Kidney (tissue), 14 donors: Measurements from ENCODE around the gene MAMSTR. TPM values are rescaled to one million over a fixed set of nuclear protein-coding genes. Genes with fewer than 3 reads are reported as not detected.
"Not testable (repeated sequence)": the region's sequence is repeated elsewhere in the genome, so short reads cannot be mapped to it uniquely, and the experiment has no call there.

Experiments
- DNase-seq, 5 donors: peaks; one replicate each; pipeline ENCODE4 v3.0.0-alpha.2; 2013 to 2020
- FAIRE-seq: peaks from 2 replicates; lab custom pipeline; 2012; peaks lifted over from hg19 to GRCh38; lab: Jason Lieb, UNC
- H3K27ac ChIP-seq, 2 donors: one replicate each; pipeline ENCODE4 v1.7.0; 2013; ENCODE audit warnings: low read depth in 2 of 2, low read length in 2 of 2, inconsistent platforms in 1 of 2
- H3K27me3 ChIP-seq: one replicate; pipeline ENCODE4 v1.7.1; 2013; ENCODE audit warnings: low read length, inconsistent platforms; ENCODE audit not compliant: control insufficient read depth, insufficient read depth
- H3K36me3 ChIP-seq, 3 donors: one replicate each; pipeline versions ENCODE4 v1.7.0 to v1.7.1; 2013; ENCODE audit warnings: low read length in 3 of 3, control low read depth in 1 of 3, inconsistent platforms in 1 of 3; ENCODE audit not compliant: insufficient read depth in 3 of 3, control insufficient read depth in 2 of 3
- H3K4me1 ChIP-seq, 3 donors: one replicate each; pipeline versions ENCODE4 v1.7.0 to v1.7.1; 2013; ENCODE audit warnings: low read length in 3 of 3, inconsistent platforms in 1 of 3, low read depth in 1 of 3; ENCODE audit not compliant: control insufficient read depth in 2 of 3, insufficient read depth in 2 of 3
- H3K4me3 ChIP-seq, 3 donors: one replicate each; pipeline versions ENCODE4 v1.7.0 to v1.8.1; 2013; ENCODE audit warnings: low read length in 3 of 3, control low read depth in 1 of 3, inconsistent platforms in 1 of 3
- H3K9ac ChIP-seq, 3 donors: one replicate each; pipeline versions ENCODE4 v1.7.0 to v1.7.1; 2013; ENCODE audit warnings: low read length in 3 of 3, control low read depth in 1 of 3, inconsistent platforms in 1 of 3
- H3K9me3 ChIP-seq, 3 donors: one replicate each; pipeline versions ENCODE4 v1.7.0 to v1.7.1; 2013; ENCODE audit warnings: low read length in 3 of 3, control low read depth in 1 of 3, inconsistent platforms in 1 of 3; ENCODE audit not compliant: control insufficient read depth in 2 of 3, insufficient read depth in 1 of 3
- intact Hi-C: fragments of 100-400 bp; cut with DNase I; formaldehyde crosslinking; loops from one replicate; pipeline ENCODE4 v1.11.1; 2022
- polyA plus RNA-seq: library from polyadenylated mRNA; stranded (reverse); fragments of 350-450 nt; fragmentation: Illumina TruSeq; extraction: RNeasy Lipid Tissue Mini Kit (QIAGEN cat#74804); gene quantifications from one replicate; pipeline ENCODE4 v1.2.3, GENCODE V29; 2014; ENCODE audit warnings: low read depth, low replicate concordance; ENCODE audit not compliant: insufficient read depth
- total RNA-seq: library from RNA; stranded (reverse); fragmentation: NEBNext Ultra II Directional; extraction: Animal tissue kit (Norgen Biotek cat#: 25700); gene quantifications from one replicate; pipeline ENCODE4 v1.2.1, GENCODE V29; 2021
- TF ChIP-seq, protein P1 (sequence below): IDR thresholded peaks from 3 replicates; pipeline ENCODE4 v1.5.1; 2012; ENCODE audit warnings: mild to moderate bottlenecking, moderate library complexity, borderline replicate concordance; ENCODE audit not compliant: insufficient read depth; ENCODE audit errors: extremely low read depth
- donor health status: control.
- donor health status: control.
- donor health status: control.
- donor health status: control.
- donor health status: control.
- donor health status: DM: yes; HTN: yes; CAD: no.
- donor health status: Normal renal cell carcinoma (clear cell type).

The MAMSTR gene
- total and polyA plus RNA-seq, 2 donors from 2014 or later: 2.2 to 3.6 TPM

DNA sequence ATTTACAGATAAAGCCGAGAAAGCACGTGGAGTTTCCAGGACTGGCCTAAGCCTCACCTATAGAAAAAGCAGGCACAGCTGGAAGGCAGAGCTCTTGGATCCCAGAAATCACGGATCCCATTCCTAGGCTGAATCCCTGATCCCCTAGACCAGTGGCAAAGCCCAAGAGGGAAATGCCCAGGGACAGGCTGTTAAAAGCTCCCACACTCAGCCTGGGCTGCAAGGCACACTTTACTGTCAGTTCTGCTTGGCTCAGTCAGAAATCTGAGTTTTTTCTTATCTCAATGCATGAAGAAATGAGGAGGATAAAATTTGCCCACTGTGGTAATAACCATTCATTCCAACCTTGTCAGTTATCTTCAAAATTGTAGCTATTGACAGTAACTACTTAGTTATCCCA lies 31.7 kb downstream of the MAMSTR start:
- DNase-seq (no peak), FAIRE-seq (no peak)
- no peaks in the 10 kb centered on the region for H3K27me3 ChIP-seq
- no peaks in the 10 kb centered on the region for H3K36me3 ChIP-seq
- H3K9me3 ChIP-seq: no peaks in the 10 kb centered on the region
- H3K4me3 ChIP-seq: no peak overlapping the region
- H3K4me1 ChIP-seq: no peaks in the 10 kb centered on the region
- intact Hi-C loops: no loop called here
- no peak overlapping the region for H3K9ac ChIP-seq
- TF ChIP-seq, protein P1, sequence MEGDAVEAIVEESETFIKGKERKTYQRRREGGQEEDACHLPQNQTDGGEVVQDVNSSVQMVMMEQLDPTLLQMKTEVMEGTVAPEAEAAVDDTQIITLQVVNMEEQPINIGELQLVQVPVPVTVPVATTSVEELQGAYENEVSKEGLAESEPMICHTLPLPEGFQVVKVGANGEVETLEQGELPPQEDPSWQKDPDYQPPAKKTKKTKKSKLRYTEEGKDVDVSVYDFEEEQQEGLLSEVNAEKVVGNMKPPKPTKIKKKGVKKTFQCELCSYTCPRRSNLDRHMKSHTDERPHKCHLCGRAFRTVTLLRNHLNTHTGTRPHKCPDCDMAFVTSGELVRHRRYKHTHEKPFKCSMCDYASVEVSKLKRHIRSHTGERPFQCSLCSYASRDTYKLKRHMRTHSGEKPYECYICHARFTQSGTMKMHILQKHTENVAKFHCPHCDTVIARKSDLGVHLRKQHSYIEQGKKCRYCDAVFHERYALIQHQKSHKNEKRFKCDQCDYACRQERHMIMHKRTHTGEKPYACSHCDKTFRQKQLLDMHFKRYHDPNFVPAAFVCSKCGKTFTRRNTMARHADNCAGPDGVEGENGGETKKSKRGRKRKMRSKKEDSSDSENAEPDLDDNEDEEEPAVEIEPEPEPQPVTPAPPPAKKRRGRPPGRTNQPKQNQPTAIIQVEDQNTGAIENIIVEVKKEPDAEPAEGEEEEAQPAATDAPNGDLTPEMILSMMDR: no peak
- H3K27ac ChIP-seq: no peak overlapping the region

DNA sequence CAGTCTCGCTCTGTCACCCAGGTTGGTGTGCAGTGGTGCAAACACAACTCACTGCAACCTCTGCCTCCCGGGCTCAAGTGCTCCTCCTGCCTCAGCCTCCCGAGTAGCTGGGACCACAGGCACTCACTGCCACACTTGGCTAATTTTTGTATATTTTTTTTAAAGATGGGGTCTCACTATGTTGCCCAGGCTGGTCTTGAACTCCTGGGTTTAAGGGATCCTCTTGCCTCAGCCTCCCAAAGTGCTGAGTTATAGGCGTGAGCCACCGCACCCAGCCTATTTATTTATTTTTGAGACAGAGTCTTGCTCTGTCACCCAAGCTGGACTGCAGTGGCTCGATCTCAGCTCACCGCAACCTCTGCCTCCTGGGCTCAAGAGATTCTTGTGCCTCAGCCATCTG lies 32.9 kb downstream of the MAMSTR start:
- intact Hi-C loops, H3K27ac ChIP-seq, H3K9me3 ChIP-seq, H3K4me3 ChIP-seq, FAIRE-seq, DNase-seq, H3K4me1 ChIP-seq, H3K36me3 ChIP-seq, H3K27me3 ChIP-seq, H3K9ac ChIP-seq: not testable (repeated sequence)

DNA sequence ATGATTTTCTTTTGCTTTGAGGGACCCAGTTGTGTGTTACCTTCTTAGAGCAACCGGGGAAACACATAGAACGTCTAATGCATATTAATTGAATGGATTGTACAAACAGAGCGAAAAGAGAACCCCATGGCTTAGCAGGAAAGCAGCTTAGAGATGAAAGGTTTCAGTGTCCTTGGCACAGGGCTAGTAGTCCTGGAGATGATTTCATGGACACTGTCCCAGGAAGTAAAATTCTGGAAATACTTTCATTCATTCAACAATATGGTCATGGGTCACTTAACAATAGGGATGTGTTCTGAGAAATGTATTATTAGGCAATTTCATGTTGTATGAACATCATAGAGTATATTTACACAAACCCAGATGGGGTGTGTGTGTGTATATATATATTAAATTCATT lies 33.4 kb downstream of the MAMSTR start:
- no peaks in the 10 kb centered on the region for H3K9me3 ChIP-seq
- FAIRE-seq (no peak), DNase-seq (no peak)
- no peaks in the 10 kb centered on the region for H3K27me3 ChIP-seq
- intact Hi-C loops: no loop called here
- no peak overlapping the region for H3K4me3 ChIP-seq
- H3K4me1 ChIP-seq: no peaks in the 10 kb centered on the region
- H3K27ac ChIP-seq: no peak overlapping the region
- TF ChIP-seq, protein P1: no peak
- no peaks in the 10 kb centered on the region for H3K36me3 ChIP-seq
- H3K9ac ChIP-seq: no peak overlapping the region

DNA sequence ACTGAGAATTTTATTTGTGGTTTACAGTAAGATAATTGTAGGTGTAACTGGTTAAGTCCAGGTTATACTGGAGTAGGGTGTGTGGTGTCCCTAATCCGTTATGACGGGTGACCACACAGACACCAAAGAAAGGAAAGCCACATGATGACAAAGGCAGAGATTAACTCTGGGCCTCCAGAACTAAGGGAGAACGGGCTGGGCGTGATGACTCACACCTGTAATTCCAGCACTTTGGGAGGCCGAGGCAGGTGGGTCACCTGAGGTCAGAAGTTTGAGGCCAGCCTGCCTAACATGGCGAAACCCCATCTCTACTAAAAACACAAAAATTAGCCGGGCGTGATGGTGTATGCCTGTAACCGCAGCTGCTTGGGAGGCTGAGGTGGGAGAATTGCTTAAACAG lies 33.9 kb downstream of the MAMSTR start:
- no peaks in the 10 kb centered on the region for H3K36me3 ChIP-seq
- H3K4me3 ChIP-seq: no peak overlapping the region
- intact Hi-C loops: no loop called here
- peaks cover 0 to 2% (median 0%) of the 10 kb centered on the region in 3 donors for H3K4me1 ChIP-seq
- no peaks in the 10 kb centered on the region for H3K27me3 ChIP-seq
- no peaks in the 10 kb centered on the region for H3K9me3 ChIP-seq
- TF ChIP-seq, protein P1: no peak
- no peak for FAIRE-seq
- no peak overlapping the region for H3K9ac ChIP-seq
- no peak overlapping the region for H3K27ac ChIP-seq
- no peak for DNase-seq
